GM13977 (cell line): ENCODE measurements around the gene LRIF1.

Experiments
- DNase-seq: peaks from one replicate; pipeline ENCODE4 v3.0.0; 2012; ENCODE audit warnings: low spot score
- in situ Hi-C: fragments of 300-500 bp; cut with MboI; formaldehyde crosslinking; loops from one replicate; pipeline ENCODE4 v1.12.0; 2022; ENCODE audit warnings: low sequenced_read_pairs, low pct_unique_long_range_greater_than_20kb, mixed read lengths, inconsistent platforms; ENCODE audit not compliant: unreplicated experiment
- TF ChIP-seq, protein P1 (sequence below): IDR thresholded peaks from 2 replicates; pipeline ENCODE4 v1.5.1; 2012; ENCODE audit warnings: mild to moderate bottlenecking, control low read depth; ENCODE audit not compliant: insufficient read depth; ENCODE audit errors: extremely low read depth, missing control alignments

Gene LRIF1

DNA sequence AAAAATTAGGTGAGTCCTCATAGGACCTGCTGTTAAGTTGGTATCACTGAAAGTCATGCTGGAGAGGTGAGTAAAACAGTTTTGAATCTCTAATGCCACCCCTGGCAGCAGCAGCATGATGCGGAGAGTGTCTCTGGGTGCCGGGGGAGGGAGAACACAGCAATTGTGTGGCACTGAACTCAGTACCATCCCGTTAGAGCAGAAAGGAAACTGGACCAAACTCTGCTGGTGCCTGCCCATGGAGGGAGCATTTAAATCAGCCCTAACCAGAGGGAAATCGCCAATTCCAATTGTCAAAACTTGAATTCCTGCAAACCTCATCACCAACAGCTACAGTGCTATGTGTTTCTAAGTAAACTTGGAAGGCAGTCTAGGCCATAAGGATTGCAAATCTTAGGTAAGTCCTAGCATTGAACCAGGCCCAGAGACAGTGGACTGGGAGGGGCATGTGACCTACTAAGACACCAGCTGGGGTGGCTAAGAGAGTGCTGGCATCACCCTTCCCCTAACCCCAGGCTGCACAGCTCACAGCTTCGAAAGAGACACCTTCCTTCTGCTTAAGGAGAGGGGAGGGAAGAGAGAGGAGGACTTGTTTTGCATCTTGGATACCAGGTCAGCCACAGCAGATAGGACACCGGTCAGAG lies 60.8 kb downstream of the LRIF1 start:
- DNase-seq, result no peak
- TF ChIP-seq, protein P1, sequence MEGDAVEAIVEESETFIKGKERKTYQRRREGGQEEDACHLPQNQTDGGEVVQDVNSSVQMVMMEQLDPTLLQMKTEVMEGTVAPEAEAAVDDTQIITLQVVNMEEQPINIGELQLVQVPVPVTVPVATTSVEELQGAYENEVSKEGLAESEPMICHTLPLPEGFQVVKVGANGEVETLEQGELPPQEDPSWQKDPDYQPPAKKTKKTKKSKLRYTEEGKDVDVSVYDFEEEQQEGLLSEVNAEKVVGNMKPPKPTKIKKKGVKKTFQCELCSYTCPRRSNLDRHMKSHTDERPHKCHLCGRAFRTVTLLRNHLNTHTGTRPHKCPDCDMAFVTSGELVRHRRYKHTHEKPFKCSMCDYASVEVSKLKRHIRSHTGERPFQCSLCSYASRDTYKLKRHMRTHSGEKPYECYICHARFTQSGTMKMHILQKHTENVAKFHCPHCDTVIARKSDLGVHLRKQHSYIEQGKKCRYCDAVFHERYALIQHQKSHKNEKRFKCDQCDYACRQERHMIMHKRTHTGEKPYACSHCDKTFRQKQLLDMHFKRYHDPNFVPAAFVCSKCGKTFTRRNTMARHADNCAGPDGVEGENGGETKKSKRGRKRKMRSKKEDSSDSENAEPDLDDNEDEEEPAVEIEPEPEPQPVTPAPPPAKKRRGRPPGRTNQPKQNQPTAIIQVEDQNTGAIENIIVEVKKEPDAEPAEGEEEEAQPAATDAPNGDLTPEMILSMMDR, result no peak
- in situ Hi-C loops, result no loop called here

GRCh38 chr1:110899458-110899843 lies 64.3 kb downstream of the LRIF1 start:
- in situ Hi-C loops, result no loop called here
- DNase-seq, result no peak
- TF ChIP-seq, protein P1, result no peak

DNA sequence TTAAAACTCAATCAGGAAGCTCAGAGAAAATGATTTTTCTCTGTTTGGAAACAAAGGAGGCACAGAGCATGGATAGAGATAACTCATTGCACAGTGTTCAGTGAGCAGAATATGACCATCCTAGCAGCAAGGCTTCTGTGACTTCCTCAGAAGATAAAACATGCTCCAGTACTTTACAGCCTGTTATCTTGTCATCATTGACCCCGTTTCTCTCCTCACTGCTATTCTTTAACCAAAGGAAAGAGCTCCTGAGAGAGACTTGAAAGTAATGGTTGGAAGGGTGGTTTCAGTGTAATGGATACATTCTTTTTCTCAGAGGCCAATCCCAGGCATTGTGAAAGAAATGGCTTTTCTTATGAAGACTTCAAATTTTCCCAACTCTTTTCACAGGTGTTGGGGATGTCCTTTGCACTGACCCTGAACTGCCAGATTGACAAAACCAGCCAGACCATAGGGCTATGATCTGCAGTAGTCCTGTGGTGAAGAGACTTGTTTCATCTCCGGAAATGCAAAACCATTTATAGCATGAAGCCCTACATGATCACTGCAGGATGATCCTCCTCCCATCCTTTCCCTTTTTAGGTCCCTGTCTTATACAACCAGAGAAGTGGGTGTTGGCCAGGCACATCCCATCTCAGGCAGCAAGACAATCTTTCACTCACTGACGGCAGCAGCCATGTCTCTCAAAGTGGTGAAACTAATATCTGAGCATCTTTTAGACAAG lies 64.8 kb downstream of the LRIF1 start:
- no peak for DNase-seq
- TF ChIP-seq, protein P1, result peak; percentile 7
- in situ Hi-C loops, result no loop called here

GRCh38 chr1:110897681-110898080 lies 66.0 kb downstream of the LRIF1 start:
- in situ Hi-C loops, result no loop called here
- no peak for DNase-seq
- TF ChIP-seq, protein P1, result no peak
